GM19397 (cell line): Measurements from ENCODE around the gene ADI1.

Source experiments
- ATAC-seq: cut with Tn5 transposase; IDR thresholded peaks from one replicate; pipeline ENCODE4 v1.9.1; 2021; ENCODE audit warnings: mild to moderate bottlenecking, moderate library complexity; ENCODE audit not compliant: unreplicated experiment

The ADI1 gene

GRCh38 chr2:3519255-3520205 lies at the start of gene ADI1:
Gene ADI1 (minus strand): TSS chr2:3519531. CDS start chr2:3519487, 44 bp downstream.
- ATAC-seq = peak; percentile 61

- no peak for ATAC-seq
These were observed 47.5 kb upstream of the ADI1 start for GRCh38 chr2:3566806-3567205.

- no peak for ATAC-seq
These were observed 45.8 kb upstream of the ADI1 start for GRCh38 chr2:3565117-3565516.

- peak; percentile 39 for ATAC-seq
These were observed 44.2 kb upstream of the ADI1 start for GRCh38 chr2:3563521-3563976.

- peak; percentile 96 for ATAC-seq
These were observed 39.1 kb upstream of the ADI1 start, which contains the start of gene RNASEH1 for GRCh38 chr2:3558205-3559014. Gene RNASEH1 (minus strand): TSS chr2:3558333. CDS start chr2:3558260, 73 bp downstream.

- peak; percentile 32 for ATAC-seq
These were observed 38.4 kb upstream of the ADI1 start for GRCh38 chr2:3557639-3558204.

GRCh38 chr2:3553946-3554345 lies 34.6 kb upstream of the ADI1 start:
- no peak for ATAC-seq

GRCh38 chr2:3547915-3548314 lies 28.6 kb upstream of the ADI1 start:
- no peak for ATAC-seq

GRCh38 chr2:3545788-3546478 lies 26.6 kb upstream of the ADI1 start:
- ATAC-seq = no peak

GRCh38 chr2:3543023-3543683 lies 23.8 kb upstream of the ADI1 start:
- no peak for ATAC-seq

GRCh38 chr2:3542107-3542506 lies 22.8 kb upstream of the ADI1 start:
- no peak for ATAC-seq

- ATAC-seq = no peak
These were observed 20.5 kb upstream of the ADI1 start for GRCh38 chr2:3539836-3540235.

- ATAC-seq = no peak
These were observed 17.6 kb upstream of the ADI1 start for GRCh38 chr2:3536682-3537632.

- no peak for ATAC-seq
These were observed 16.7 kb upstream of the ADI1 start for GRCh38 chr2:3535794-3536681.

GRCh38 chr2:3535467-3535793 lies 16.1 kb upstream of the ADI1 start:
- no peak for ATAC-seq

GRCh38 chr2:3534251-3534814 lies 15.0 kb upstream of the ADI1 start:
- no peak for ATAC-seq

GRCh38 chr2:3533836-3534235 lies 14.5 kb upstream of the ADI1 start:
- no peak for ATAC-seq

- ATAC-seq = no peak
These were observed 13.6 kb upstream of the ADI1 start for GRCh38 chr2:3532941-3533340.
